Progenitor cell of endocrine pancreas (in vitro differentiated cells): ENCODE measurements around the gene LRP2. TPM values are rescaled to one million over a fixed set of nuclear protein-coding genes. Genes with fewer than 3 reads are reported as not detected.

Experiments
- DNase-seq: peaks from one replicate; pipeline ENCODE4 v3.0.0; 2021; ENCODE audit warnings: low spot score; ENCODE audit not compliant: unreplicated experiment
- H3K27ac Mint-ChIP-seq: 2 replicates; pipeline ENCODE4 v1.8.0; 2021; ENCODE audit warnings: mild to moderate bottlenecking, moderate library complexity, mixed read lengths
- H3K27me3 Mint-ChIP-seq: 2 replicates; pipeline ENCODE4 v1.8.0; 2021; ENCODE audit warnings: mixed read lengths
- H3K36me3 Mint-ChIP-seq: 2 replicates; pipeline ENCODE4 v1.8.0; 2022; ENCODE audit warnings: mixed read lengths; ENCODE audit not compliant: insufficient read depth
- H3K4me1 Mint-ChIP-seq: 2 replicates; pipeline ENCODE4 v1.8.0; 2021; ENCODE audit warnings: low read depth, mixed read lengths
- H3K4me3 Mint-ChIP-seq: 2 replicates; pipeline ENCODE4 v1.8.0; 2021; ENCODE audit warnings: low read depth, mild to moderate bottlenecking, moderate library complexity, mixed read lengths
- H3K9me3 Mint-ChIP-seq: 2 replicates; pipeline ENCODE4 v1.8.0; 2021; ENCODE audit warnings: low read depth, mixed read lengths
- total RNA-seq: library from RNA; stranded (reverse); gene quantifications from 2 replicates; pipeline ENCODE4 v1.2.1, GENCODE V29; 2021
- TF ChIP-seq, protein P1 (sequence below): fragments of 200-600 bp; sonication (generic); IDR thresholded peaks from one replicate; pipeline ENCODE4 v1.5.0; 2021; ENCODE audit warnings: antibody characterized with exemption, mild to moderate bottlenecking; ENCODE audit not compliant: unreplicated experiment

LRP2 gene
- total RNA-seq, 1 donor from 2014 or later = 44.4 TPM

DNA sequence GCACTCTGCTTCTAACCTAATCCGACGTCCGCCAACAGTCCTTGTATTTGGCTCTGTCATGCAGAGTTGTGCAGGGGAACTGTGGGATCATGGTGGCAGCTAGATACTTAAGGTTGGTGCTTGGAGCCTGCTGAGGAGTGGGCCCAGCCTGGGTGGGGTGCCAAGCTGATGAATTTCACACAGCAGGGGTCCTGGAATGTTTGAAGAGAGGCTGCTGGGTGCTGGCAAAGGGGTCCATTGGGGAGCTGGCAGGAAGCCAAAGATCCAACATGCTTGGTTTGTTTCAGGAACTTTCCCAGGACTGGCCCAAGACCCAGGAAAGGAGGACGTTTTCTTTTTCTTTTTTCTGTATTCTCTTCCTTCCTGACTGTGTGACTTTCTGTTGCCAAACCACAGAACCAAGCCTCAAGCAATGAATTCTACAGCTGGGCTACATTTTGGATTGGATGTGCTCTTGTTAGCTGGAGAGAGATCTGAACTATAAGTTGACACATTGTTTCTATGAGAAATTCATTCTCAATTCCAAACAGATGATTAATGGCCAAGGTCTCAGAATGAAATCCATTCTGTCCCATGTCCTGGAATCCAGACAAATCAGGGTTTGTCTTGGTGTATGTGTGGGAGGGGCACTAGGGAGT, 243.1 kb downstream of the LRP2 start:
- no peak overlapping the region for H3K27ac Mint-ChIP-seq
- peaks cover 2% of the 10 kb centered on the region for H3K4me1 Mint-ChIP-seq
- peaks cover 5% of the 10 kb centered on the region for H3K27me3 Mint-ChIP-seq
- peaks cover 3% of the 10 kb centered on the region for H3K36me3 Mint-ChIP-seq
- DNase-seq = no peak
- TF ChIP-seq, protein P1, sequence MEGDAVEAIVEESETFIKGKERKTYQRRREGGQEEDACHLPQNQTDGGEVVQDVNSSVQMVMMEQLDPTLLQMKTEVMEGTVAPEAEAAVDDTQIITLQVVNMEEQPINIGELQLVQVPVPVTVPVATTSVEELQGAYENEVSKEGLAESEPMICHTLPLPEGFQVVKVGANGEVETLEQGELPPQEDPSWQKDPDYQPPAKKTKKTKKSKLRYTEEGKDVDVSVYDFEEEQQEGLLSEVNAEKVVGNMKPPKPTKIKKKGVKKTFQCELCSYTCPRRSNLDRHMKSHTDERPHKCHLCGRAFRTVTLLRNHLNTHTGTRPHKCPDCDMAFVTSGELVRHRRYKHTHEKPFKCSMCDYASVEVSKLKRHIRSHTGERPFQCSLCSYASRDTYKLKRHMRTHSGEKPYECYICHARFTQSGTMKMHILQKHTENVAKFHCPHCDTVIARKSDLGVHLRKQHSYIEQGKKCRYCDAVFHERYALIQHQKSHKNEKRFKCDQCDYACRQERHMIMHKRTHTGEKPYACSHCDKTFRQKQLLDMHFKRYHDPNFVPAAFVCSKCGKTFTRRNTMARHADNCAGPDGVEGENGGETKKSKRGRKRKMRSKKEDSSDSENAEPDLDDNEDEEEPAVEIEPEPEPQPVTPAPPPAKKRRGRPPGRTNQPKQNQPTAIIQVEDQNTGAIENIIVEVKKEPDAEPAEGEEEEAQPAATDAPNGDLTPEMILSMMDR = no peak
- H3K4me3 Mint-ChIP-seq = no peak overlapping the region
- peaks cover 6% of the 10 kb centered on the region for H3K9me3 Mint-ChIP-seq

DNA sequence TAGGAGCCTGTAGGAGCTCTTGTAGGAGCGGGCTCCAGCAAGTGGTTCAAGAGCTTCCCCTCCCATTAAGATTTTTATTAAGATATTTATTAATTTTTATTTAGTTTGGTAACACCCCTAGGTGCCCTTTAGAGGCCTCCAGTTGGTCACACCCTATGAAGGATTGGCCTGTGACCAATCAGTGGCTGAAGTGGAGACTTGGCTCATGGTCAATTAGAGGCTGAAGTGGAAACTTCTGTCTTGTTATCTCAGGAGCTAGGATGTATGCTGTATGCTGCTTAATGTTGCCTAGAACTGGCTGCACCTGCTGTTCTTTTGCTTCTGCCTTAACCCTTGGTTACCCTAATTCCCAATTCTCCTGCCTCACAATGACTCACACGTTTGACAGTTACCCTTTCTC, 244.3 kb downstream of the LRP2 start:
- peaks cover 5% of the 10 kb centered on the region for H3K27me3 Mint-ChIP-seq
- peaks cover 4% of the 10 kb centered on the region for H3K9me3 Mint-ChIP-seq
- no peak overlapping the region for H3K27ac Mint-ChIP-seq
- no peak overlapping the region for H3K4me3 Mint-ChIP-seq
- DNase-seq = no peak
- peaks cover 2% of the 10 kb centered on the region for H3K36me3 Mint-ChIP-seq
- H3K4me1 Mint-ChIP-seq = peaks cover under 1% of the 10 kb centered on the region
- TF ChIP-seq, protein P1 = no peak

DNA sequence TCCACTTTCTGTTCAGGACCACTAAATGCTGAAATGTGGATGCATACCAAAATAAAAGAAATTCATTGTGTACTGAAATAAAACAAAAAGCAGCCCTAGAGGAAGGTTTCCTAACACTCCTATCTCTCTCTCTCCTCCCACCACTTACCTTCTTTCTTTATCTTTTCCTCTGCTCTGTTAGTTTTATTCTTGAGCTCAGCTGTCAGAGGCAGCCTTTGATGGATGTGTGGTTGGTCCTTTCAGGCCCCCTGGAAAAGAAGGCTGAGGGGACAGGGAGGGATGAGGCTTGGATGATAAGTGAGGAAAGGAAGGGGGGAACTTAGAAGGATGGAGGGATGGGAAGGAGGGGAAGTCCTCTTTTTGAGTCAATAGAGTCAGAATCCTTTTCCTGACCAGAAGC, 245.3 kb downstream of the LRP2 start:
- TF ChIP-seq, protein P1 = no peak
- no peak for DNase-seq
- peaks cover 2% of the 10 kb centered on the region for H3K36me3 Mint-ChIP-seq
- H3K4me3 Mint-ChIP-seq = no peak overlapping the region
- no peaks in the 10 kb centered on the region for H3K4me1 Mint-ChIP-seq
- H3K9me3 Mint-ChIP-seq = peaks cover 4% of the 10 kb centered on the region
- no peak overlapping the region for H3K27ac Mint-ChIP-seq
- peaks cover 9% of the 10 kb centered on the region for H3K27me3 Mint-ChIP-seq

DNA sequence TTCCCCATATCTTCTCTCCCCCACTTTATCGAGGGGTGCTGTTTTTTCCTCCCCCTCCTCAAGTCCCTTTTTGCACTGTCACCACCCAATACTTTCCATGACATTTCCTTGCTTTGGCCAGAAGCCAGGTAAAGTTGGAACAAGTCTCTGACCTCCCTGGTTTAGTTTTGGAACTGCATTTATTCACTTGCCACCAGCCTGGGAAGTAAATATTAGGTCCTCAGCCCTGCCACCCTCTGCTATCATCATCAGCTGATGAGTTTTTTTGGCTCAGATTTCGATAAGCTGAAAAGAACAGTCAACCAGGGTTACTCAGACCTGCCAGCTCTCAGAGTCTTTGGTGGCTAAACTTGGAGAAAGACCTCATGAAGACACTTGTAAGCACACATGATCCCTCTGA, 246.0 kb downstream of the LRP2 start:
- peaks cover 9% of the 10 kb centered on the region for H3K27me3 Mint-ChIP-seq
- H3K4me1 Mint-ChIP-seq = no peaks in the 10 kb centered on the region
- no peaks in the 10 kb centered on the region for H3K36me3 Mint-ChIP-seq
- no peak overlapping the region for H3K4me3 Mint-ChIP-seq
- no peak overlapping the region for H3K27ac Mint-ChIP-seq
- TF ChIP-seq, protein P1 = no peak
- DNase-seq = no peak
- H3K9me3 Mint-ChIP-seq = no peaks in the 10 kb centered on the region

DNA sequence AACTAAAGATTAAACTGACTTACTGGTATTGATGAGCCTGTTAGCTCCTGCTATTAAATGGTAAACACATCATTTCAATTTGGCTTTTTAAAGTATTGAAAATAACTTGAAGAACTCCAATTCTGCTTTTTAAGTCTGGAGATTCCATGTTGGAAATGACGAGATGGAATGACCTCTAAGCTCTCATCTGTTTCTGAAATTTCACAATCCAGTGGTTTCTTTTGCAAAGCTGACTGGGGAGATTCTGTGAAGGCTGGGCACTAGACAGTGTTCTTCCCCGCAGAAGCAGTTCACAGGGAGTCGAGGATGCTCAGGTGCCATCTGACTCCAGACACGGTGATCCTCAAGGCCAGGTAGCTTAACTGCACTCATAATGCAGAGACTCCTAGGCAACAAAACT, 248.3 kb downstream of the LRP2 start:
- H3K4me1 Mint-ChIP-seq = no peaks in the 10 kb centered on the region
- no peak for DNase-seq
- TF ChIP-seq, protein P1 = no peak

More for the DNA sequence above, 248.3 kb downstream of the LRP2 start:
- Mint-ChIP-seq H3K4me3 (no peak overlapping the region), H3K27me3 (peaks cover 19% of the 10 kb centered on the region), H3K27ac (no peak overlapping the region), H3K36me3 (no peaks in the 10 kb centered on the region), H3K9me3 (no peaks in the 10 kb centered on the region)
